KMS-11 (cell line): ENCODE data around the gene EMC7.
A peak's percentile ranks its signal among the peaks of the same experiment; 100 is the strongest.

Source experiments
- H2AFZ ChIP-seq: fragments of 200-600 bp; sonication (generic); 2 replicates; pipeline ENCODE4 v1.6.1; 2016; ENCODE audit warnings: antibody characterized with exemption, mixed run types, low read depth
- H3K27ac ChIP-seq: fragments of 200-600 bp; sonication (generic); 2 replicates; pipeline ENCODE4 v1.6.1; 2016; ENCODE audit warnings: mild to moderate bottlenecking, mixed run types
- H3K27me3 ChIP-seq: fragments of 200-600 bp; sonication (generic); 2 replicates; pipeline ENCODE4 v1.6.1; 2017; ENCODE audit warnings: mild to moderate bottlenecking, low read depth, mixed run types, moderate library complexity; ENCODE audit not compliant: insufficient read depth
- H3K36me3 ChIP-seq: fragments of 200-600 bp; sonication (generic); 2 replicates; pipeline ENCODE4 v1.6.1; 2017; ENCODE audit warnings: mild to moderate bottlenecking, mixed run types; ENCODE audit not compliant: insufficient read depth
- H3K4me1 ChIP-seq: fragments of 200-600 bp; sonication (generic); 2 replicates; pipeline ENCODE4 v1.6.1; 2016; ENCODE audit warnings: mild to moderate bottlenecking, low read depth, mixed run types; ENCODE audit not compliant: poor library complexity, severe bottlenecking
- H3K4me2 ChIP-seq: fragments of 200-600 bp; sonication (generic); 2 replicates; pipeline ENCODE4 v1.7.0; 2016; ENCODE audit warnings: mild to moderate bottlenecking, mixed run types
- H3K4me3 ChIP-seq: fragments of 200-600 bp; sonication (generic); IDR thresholded peaks from 2 replicates; pipeline ENCODE4 v1.6.1; 2017; ENCODE audit warnings: low read depth, low read length, mixed read lengths; ENCODE audit not compliant: insufficient read depth
- H3K79me2 ChIP-seq: fragments of 200-600 bp; sonication (generic); 2 replicates; pipeline ENCODE4 v1.6.1; 2016; ENCODE audit warnings: low read depth, mixed run types; ENCODE audit not compliant: insufficient read depth
- H3K9ac ChIP-seq: fragments of 200-600 bp; sonication (generic); 2 replicates; pipeline ENCODE4 v1.6.1; 2016; ENCODE audit warnings: mild to moderate bottlenecking, mixed run types
- H4K20me1 ChIP-seq: fragments of 200-600 bp; sonication (generic); 2 replicates; pipeline ENCODE4 v1.6.1; 2016; ENCODE audit warnings: mild to moderate bottlenecking, mixed run types; ENCODE audit not compliant: insufficient read depth
- TF ChIP-seq, protein P1 (sequence below): fragments of 200-600 bp; sonication (generic); conservative IDR thresholded peaks from 2 replicates; pipeline ENCODE4 v1.6.1; 2017; ENCODE audit warnings: low read depth, mild to moderate bottlenecking, antibody characterized with exemption, low read length, moderate library complexity, mixed read lengths

Gene EMC7

DNA sequence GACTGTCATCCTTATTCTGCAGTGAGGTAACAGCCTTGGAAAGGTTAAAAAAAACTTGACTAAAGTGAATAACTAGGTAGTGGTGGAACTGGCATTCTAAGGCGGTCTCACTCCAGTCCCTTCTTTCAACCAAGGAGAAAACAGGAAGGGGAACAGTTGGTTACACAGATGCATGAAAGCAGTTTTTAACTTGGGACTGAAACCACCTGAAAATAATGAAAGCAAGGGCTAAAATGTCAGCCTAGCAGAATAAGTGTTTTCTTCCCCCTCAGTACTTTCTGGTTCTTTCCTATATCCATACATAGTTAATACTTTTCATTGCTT, 61.9 kb downstream of the EMC7 start:
- peak overlapping the region; percentile 79 for H2AFZ ChIP-seq
- no peak overlapping the region for H3K4me3 ChIP-seq
- TF ChIP-seq, protein P1, sequence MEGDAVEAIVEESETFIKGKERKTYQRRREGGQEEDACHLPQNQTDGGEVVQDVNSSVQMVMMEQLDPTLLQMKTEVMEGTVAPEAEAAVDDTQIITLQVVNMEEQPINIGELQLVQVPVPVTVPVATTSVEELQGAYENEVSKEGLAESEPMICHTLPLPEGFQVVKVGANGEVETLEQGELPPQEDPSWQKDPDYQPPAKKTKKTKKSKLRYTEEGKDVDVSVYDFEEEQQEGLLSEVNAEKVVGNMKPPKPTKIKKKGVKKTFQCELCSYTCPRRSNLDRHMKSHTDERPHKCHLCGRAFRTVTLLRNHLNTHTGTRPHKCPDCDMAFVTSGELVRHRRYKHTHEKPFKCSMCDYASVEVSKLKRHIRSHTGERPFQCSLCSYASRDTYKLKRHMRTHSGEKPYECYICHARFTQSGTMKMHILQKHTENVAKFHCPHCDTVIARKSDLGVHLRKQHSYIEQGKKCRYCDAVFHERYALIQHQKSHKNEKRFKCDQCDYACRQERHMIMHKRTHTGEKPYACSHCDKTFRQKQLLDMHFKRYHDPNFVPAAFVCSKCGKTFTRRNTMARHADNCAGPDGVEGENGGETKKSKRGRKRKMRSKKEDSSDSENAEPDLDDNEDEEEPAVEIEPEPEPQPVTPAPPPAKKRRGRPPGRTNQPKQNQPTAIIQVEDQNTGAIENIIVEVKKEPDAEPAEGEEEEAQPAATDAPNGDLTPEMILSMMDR = no peak
- H3K9ac ChIP-seq = peak overlapping the region; percentile 95
- peak overlapping the region; percentile 92 for H3K27ac ChIP-seq
- peak overlapping the region; percentile 89 for H3K4me2 ChIP-seq
- peaks cover 36% of the 10 kb centered on the region for H3K4me1 ChIP-seq
- H3K36me3 ChIP-seq = no peaks in the 10 kb centered on the region
- H3K27me3 ChIP-seq = no peaks in the 10 kb centered on the region
- H3K79me2 ChIP-seq = peaks cover 14% of the 10 kb centered on the region; the same call in 1 of the 2 replicates
- H4K20me1 ChIP-seq = no peaks in the 10 kb centered on the region

DNA sequence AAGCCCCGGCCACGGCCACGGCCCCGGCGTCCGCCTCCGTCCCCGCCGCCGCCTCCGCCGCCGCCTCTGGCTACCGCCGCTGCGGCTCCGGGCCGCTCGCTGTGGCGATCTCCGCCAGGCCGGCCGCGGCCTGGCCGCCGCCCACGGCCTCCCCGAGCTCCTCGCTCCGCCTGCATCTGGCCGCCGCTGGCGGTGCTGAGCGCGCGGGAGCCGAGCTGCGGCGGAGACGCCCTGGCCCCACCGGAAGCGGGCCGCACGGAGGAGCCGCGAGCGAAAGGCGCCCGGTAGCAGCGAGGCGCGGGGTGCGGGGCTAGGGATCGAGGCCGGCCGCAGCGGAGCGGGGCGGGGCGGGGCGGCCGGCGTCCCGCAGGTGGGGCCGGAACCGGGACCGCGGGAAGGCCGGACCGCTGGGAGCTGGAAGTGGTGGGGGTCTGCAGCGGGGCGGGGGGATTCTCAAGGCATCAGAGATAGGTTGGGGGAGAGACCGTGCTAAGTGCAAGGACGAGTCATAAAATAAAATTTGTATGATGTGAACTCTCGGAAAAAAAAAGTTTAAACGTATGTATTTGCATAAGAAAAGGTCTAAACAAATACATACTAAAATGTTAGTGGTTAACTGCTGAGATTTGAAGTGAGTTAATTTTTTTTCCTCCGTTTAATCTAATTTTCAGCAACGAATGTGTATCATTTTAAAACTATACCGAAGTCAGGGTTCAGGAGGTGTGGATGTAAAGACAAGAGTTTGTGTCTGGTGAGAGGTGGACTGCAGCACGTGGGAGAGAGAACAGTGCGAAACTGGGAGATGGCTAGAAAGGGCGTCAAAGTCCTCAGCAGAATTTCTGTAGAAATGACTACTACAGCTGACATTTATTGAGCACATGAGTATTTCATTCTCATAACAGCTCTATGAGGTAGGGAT, 62.5 kb downstream of the EMC7 start, which contains the start of gene AVEN:
Gene AVEN (minus strand): TSS at position 334 of the 919 bp plus-strand sequence. CDS start 158 bp downstream, at position 176.
- TF ChIP-seq, protein P1 = no peak

DNA sequence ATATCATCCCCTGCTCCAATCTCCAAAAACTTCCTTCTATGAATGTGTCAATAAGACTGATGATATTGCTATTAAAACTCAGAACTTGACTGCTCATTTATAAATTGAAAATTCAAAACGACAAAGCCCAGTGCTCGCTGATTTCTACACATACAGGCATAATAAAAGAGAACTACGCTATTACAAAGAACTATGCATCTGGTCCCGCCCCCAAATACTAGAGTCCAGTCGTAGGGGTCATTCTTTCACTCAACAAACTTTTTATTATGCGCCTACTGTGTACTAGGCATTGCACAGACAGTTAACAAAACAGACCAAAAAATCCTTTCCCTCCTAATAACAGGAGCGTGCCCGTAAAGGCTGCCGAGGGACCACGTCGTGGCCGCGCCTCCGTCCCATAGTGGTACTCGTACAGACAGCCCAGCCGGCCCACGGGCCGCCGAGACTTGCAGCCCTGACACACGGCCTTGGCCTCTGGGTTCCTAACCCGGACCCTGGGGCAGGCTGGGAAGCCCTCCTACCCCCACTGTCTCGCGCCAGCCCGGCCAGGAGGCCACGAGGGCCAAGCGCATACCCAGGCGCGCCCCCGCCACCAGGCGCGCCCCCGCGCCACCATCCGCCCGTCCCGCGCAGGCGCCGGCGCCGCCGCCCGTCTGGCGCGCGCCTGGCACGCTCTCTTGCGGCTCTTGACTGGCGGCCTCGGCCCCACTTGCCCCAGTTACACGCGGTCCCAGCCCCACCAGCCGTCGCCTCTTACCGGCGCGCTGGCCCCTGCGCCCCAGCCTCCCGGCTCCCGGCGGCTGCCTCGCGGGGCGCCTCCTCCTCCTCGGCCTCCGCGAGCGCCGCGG, 63.4 kb downstream of the EMC7 start:
- H3K36me3 ChIP-seq = no peaks in the 10 kb centered on the region
- H3K27me3 ChIP-seq = no peaks in the 10 kb centered on the region
- peak overlapping the region; percentile 92 for H3K27ac ChIP-seq
- peak overlapping the region; percentile 89 for H2AFZ ChIP-seq
- H3K4me2 ChIP-seq = peak overlapping the region; percentile 81
- peaks cover 36% of the 10 kb centered on the region for H3K4me1 ChIP-seq
- peak overlapping the region; percentile 95 for H3K9ac ChIP-seq
- H3K4me3 ChIP-seq = peak overlapping the region; percentile 1
- TF ChIP-seq, protein P1 = no peak
- H4K20me1 ChIP-seq = no peaks in the 10 kb centered on the region
- peaks cover 14% of the 10 kb centered on the region; the same call in 1 of the 2 replicates for H3K79me2 ChIP-seq

More for the DNA sequence above, 62.5 kb downstream of the EMC7 start, which contains the start of gene AVEN:
- Histone ChIP-seq H4K20me1 (no peaks in the 10 kb centered on the region), H3K27ac (peak within 1 kb of the TSS; percentile 92), H3K36me3 (no peaks in the 10 kb centered on the region), H3K9ac (peak within 1 kb of the TSS; percentile 95), H3K4me1 (peaks cover 36% of the 10 kb centered on the region), H2AFZ (peak within 1 kb of the TSS; percentile 89), H3K27me3 (no peaks in the 10 kb centered on the region), H3K79me2 (peaks cover 14% of the 10 kb centered on the region; the same call in 1 of the 2 replicates), H3K4me2 (peak within 1 kb of the TSS; percentile 89), H3K4me3 (peak within 1 kb of the TSS; percentile 1)
